Activated B cell treated with CpG ODN at 0.5 μM for 24 hours (primary cell): Measurements from ENCODE around the gene TXNDC15. TPM values are rescaled to one million over a fixed set of nuclear protein-coding genes. Genes with fewer than 3 reads are reported as not detected.

Experiments used
- ATAC-seq: fragments of 200-7000 bp; cut with Tn5 transposase; one replicate; pipeline ENCODE4 v1.10.0; 2021; ENCODE audit warnings: low read depth, mild to moderate bottlenecking, moderate library complexity
- CTCF ChIA-PET: fragments of 350-600 bp; sonication (Branson Sonifier 250); formaldehyde crosslinking; loops from one replicate; lab custom pipeline; 2021; ENCODE audit warnings: antibody characterized with exemption; lab: Charles Lee
- POLR2A ChIA-PET: fragments of 350-600 bp; sonication (Branson Sonifier 250); formaldehyde crosslinking; loops from one replicate; lab custom pipeline; 2021; ENCODE audit warnings: antibody characterized with exemption; lab: Charles Lee
- DNase-seq: peaks from one replicate; pipeline ENCODE4 v3.0.0; 2022
- H3K27ac Mint-ChIP-seq: one replicate; pipeline ENCODE4 v1.8.0; 2020; ENCODE audit warnings: mixed read lengths
- H3K27me3 Mint-ChIP-seq: one replicate; pipeline ENCODE4 v1.8.0; 2021; ENCODE audit warnings: mixed read lengths
- H3K36me3 Mint-ChIP-seq: one replicate; pipeline ENCODE4 v1.8.0; 2021; ENCODE audit warnings: low read depth, mixed read lengths
- H3K4me1 Mint-ChIP-seq: one replicate; pipeline ENCODE4 v1.8.0; 2021; ENCODE audit warnings: mixed read lengths
- H3K4me3 Mint-ChIP-seq: one replicate; pipeline ENCODE4 v1.8.0; 2020; ENCODE audit warnings: mild to moderate bottlenecking, mixed read lengths
- H3K9me3 Mint-ChIP-seq: one replicate; pipeline ENCODE4 v1.8.0; 2020; ENCODE audit warnings: mixed read lengths
- intact Hi-C: fragments of 100-400 bp; cut with micrococcal nuclease; formaldehyde crosslinking; loops from one replicate; pipeline ENCODE4 v1.15.1; 2024
- total RNA-seq: library from RNA; stranded (reverse); gene quantifications from 2 replicates; pipeline ENCODE4 v1.2.3, GENCODE V29; 2022
- TF ChIP-seq, protein P1 (sequence below): fragments of 200-600 bp; IDR thresholded peaks from one replicate; pipeline ENCODE4 v1.8.0; 2022; ENCODE audit warnings: antibody characterized with exemption, mild to moderate bottlenecking

TXNDC15 gene
- total RNA-seq, 1 donor from 2014 or later = 26.6 TPM

DNA sequence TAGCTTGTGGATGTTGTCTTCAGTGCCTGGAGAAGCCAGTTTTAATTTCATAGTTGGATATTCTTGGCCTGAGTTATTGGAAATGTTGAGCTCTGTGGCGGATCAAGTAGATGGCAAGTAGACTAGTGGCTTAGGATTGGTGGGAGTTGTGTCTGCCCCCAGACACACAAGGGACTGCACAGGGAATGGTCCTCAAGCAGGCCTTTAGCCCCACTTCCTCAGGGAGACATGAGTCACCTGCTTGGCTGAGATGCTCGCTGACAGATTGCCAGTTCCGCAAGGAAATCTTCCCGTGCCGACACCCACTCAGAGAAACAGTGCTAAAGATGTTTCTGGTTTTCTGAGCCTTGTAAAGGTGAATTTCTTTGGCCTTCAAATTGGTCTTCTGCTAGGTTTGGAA, 74.7 kb downstream of the TXNDC15 start:
- CTCF ChIA-PET = interaction anchor here (1.0 kb wide), 1 partner anchor 10 kb away, joined by 3 read pairs; no protein-coding TSS in a partner anchor
- Mint-ChIP-seq H3K4me1 (no peaks in the 10 kb centered on the region), H3K9me3 (no peaks in the 10 kb centered on the region), H3K27ac (no peak overlapping the region), H3K4me3 (no peak overlapping the region), H3K27me3 (no peaks in the 10 kb centered on the region), H3K36me3 (peaks cover 2% of the 10 kb centered on the region)
- DNase-seq = no peak
- POLR2A ChIA-PET = no interaction called here
- TF ChIP-seq, protein P1, sequence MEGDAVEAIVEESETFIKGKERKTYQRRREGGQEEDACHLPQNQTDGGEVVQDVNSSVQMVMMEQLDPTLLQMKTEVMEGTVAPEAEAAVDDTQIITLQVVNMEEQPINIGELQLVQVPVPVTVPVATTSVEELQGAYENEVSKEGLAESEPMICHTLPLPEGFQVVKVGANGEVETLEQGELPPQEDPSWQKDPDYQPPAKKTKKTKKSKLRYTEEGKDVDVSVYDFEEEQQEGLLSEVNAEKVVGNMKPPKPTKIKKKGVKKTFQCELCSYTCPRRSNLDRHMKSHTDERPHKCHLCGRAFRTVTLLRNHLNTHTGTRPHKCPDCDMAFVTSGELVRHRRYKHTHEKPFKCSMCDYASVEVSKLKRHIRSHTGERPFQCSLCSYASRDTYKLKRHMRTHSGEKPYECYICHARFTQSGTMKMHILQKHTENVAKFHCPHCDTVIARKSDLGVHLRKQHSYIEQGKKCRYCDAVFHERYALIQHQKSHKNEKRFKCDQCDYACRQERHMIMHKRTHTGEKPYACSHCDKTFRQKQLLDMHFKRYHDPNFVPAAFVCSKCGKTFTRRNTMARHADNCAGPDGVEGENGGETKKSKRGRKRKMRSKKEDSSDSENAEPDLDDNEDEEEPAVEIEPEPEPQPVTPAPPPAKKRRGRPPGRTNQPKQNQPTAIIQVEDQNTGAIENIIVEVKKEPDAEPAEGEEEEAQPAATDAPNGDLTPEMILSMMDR = no peak
- intact Hi-C loops = no loop called here
- no peak for ATAC-seq

GRCh38 chr5:134949316-134949715, 75.1 kb downstream of the TXNDC15 start:
- CTCF ChIA-PET = no interaction called here
- Mint-ChIP-seq H3K27ac (no peak overlapping the region), H3K9me3 (peaks cover 2% of the 10 kb centered on the region), H3K36me3 (peaks cover 4% of the 10 kb centered on the region), H3K4me3 (no peak overlapping the region), H3K4me1 (no peaks in the 10 kb centered on the region), H3K27me3 (no peaks in the 10 kb centered on the region)
- DNase-seq (no peak), ATAC-seq (no peak)
- POLR2A ChIA-PET = no interaction called here
- intact Hi-C loops = no loop called here
- TF ChIP-seq, protein P1 = no peak

Other genes with a start within 250 kb of the TXNDC15 start
- 22.2 and 31.2 TPM in 2 replicates for gene SAR1B, start 241.5 kb upstream of the TXNDC15 start, total RNA-seq
- 13.8 and 15.6 TPM in 2 replicates for gene SEC24A, start 225.6 kb upstream of the TXNDC15 start, total RNA-seq
- 22.2 and 23.9 TPM in 2 replicates for gene CAMLG, start 135.8 kb upstream of the TXNDC15 start, total RNA-seq
- 68.8 and 74.1 TPM in 2 replicates for gene DDX46, start 115.6 kb upstream of the TXNDC15 start, total RNA-seq
- gene C5orf24, start 28.4 kb upstream of the TXNDC15 start, total RNA-seq = 32.0 and 36.1 TPM in 2 replicates
- gene PCBD2, start 30.8 kb downstream of the TXNDC15 start, total RNA-seq = 8.4 and 11.5 TPM in 2 replicates
- gene CATSPER3, start 93.5 kb downstream of the TXNDC15 start, total RNA-seq = 0.95 and 0.98 TPM in 2 replicates
- gene PITX1, start 159.9 kb downstream of the TXNDC15 start, total RNA-seq = not detected in 2 replicates